ENCODE measurements around the gene ACKR4. TPM values are rescaled to one million over a fixed set of nuclear protein-coding genes. Genes with fewer than 3 reads are reported as not detected.
A peak's percentile ranks its signal among the peaks of the same experiment; 100 is the strongest.

ACKR4 gene
- 1 to 10 TPM; 1.8 to 8.9 (median 2.6) TPM for total RNA-seq

DNA sequence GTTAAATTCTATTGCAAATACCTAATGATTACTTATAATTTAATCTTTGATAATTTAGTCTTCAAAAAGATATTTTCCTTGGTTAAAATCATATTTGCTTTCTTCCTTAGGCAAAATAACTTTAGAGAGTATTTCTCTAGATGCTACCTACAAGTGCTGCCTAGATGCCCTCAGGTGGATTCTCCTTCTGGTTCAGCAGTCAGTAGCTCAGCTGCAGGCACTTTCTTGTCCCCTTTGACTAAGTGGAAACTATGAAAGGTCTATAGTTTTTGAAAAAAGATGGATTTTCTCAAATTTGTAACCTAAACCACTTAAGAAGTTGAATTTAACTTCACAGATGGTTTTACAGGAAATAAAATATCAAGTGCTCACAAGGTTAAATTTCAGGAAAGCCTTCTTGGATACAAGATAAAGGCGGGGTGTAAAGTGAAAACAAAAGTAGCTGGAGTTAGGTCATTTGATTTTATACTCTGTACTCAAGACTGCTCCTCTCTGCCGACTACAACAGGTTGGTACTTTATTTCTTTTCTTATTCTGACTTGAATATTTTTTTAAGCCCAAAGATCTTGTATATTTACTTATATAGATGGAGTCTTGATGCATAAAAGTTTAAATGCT is at the start of gene ACKR4:
Gene ACKR4, plus strand, starts transcription at position 455 of the 618 bp plus-strand sequence. CDS start 3,128 bp downstream, outside the sequence.
- Histone ChIP-seq H3K36me3 (no peaks in the 10 kb centered on the region), H3K9me3 (no peaks in the 10 kb centered on the region), H3K27me3 (no peaks in the 10 kb centered on the region), H3K27ac (no peak within 1 kb of the TSS), H3K4me1 (peaks cover 24% of the 10 kb centered on the region), H3K4me3 (peak within 1 kb of the TSS; percentile 14)
- WGBS = 20% methylated on average over 2 of the region's 2 CpGs
- TF ChIP-seq POLR2A (IDR thresholded peaks at IDR 0.05) = no peak
- TF ChIP-seq CTCF (IDR thresholded peaks at IDR 0.05) = no peak
- no peak for TF ChIP-seq POLR2AphosphoS5 (IDR thresholded peaks at IDR 0.05)
- no peak for TF ChIP-seq EP300 (IDR thresholded peaks at IDR 0.05)
- no peak for DNase-seq (ENCODE audit: low spot score in 2 of 2)

DNA sequence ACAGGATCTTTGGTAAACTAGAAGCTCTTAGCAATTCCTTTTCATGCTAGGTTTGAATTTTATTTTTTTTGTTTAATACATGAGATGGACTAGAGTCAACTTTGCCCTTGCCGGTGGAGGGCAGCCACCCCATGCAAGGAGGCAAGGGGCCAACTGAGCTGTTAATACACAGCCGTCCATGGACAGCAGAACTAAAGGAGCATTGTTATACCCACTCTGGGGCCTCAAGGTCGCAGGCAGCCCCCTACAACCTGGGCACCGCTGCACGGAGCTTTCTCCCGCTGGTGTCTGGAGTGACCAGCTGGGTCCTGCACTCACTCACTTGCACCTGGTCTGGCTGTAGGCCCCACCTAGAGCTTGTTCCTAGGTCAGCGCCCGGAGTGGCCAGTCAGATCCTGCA is 47.9 kb upstream of the ACKR4 start:
- H3K9me3 ChIP-seq = no peaks in the 10 kb centered on the region
- TF ChIP-seq POLR2AphosphoS5 (IDR thresholded peaks at IDR 0.05) = no peak
- TF ChIP-seq CTCF (IDR thresholded peaks at IDR 0.05) = no peak
- no peak for TF ChIP-seq POLR2A (IDR thresholded peaks at IDR 0.05)
- TF ChIP-seq EP300 (IDR thresholded peaks at IDR 0.05) = no peak
- H3K27me3 ChIP-seq = no peaks in the 10 kb centered on the region
- 94% methylated on average over 8 of the region's 8 CpGs for WGBS
- H3K4me1 ChIP-seq = peaks cover 22% of the 10 kb centered on the region
- H3K4me3 ChIP-seq = no peak overlapping the region
- no peak for DNase-seq (ENCODE audit: low spot score in 2 of 2)
- no peaks in the 10 kb centered on the region for H3K36me3 ChIP-seq
- H3K27ac ChIP-seq = no peak overlapping the region

DNA sequence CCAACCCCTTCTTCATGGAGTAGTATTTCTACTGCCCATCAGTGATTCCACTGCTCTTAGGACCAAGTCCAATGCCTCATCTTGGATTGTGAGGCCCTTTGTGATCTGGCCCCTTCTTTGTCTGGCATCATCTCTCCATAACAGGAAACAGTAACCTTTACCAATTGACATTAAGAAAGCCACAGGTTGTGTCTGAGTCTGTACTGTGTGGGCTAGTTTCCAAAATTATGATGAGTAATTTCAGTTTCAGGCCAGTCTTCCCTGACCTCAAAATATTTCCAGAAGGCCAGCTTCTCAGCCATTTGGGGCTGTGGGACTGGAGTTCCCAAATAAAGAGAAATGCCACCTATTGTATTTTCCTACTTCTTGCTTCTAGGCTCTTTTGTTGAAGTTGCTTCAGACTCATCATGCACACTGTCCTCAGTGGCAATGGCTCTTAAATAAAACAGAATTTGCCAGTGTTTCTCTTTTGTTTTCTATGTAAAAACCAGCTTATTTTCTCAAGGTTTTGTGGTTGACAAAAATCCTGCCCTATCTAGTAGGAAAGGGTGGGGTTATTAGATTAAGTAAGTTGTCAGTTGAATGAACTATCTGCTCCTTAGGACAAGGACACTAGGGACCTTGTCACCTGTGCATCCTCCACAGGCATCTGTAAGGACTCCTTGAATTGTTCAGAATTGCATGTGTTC is 47.0 kb upstream of the ACKR4 start:
- Histone ChIP-seq H3K27ac (no peak overlapping the region), H3K36me3 (no peaks in the 10 kb centered on the region), H3K4me1 (peaks cover 22% of the 10 kb centered on the region), H3K9me3 (no peaks in the 10 kb centered on the region), H3K4me3 (no peak overlapping the region), H3K27me3 (no peaks in the 10 kb centered on the region)
- no peak for TF ChIP-seq CTCF (IDR thresholded peaks at IDR 0.05)
- no peak for TF ChIP-seq POLR2AphosphoS5 (IDR thresholded peaks at IDR 0.05)
- TF ChIP-seq POLR2A (IDR thresholded peaks at IDR 0.05) = no peak
- TF ChIP-seq EP300 (IDR thresholded peaks at IDR 0.05) = no peak
- DNase-seq (ENCODE audit: low spot score in 2 of 2) = no peak

GRCh38 chr3:132550579-132551305 is 46.3 kb upstream of the ACKR4 start:
- WGBS = 72% methylated on average over 3 of the region's 3 CpGs
- Histone ChIP-seq H3K27ac (no peak overlapping the region), H3K4me3 (no peak overlapping the region), H3K36me3 (no peaks in the 10 kb centered on the region), H3K27me3 (no peaks in the 10 kb centered on the region), H3K9me3 (no peaks in the 10 kb centered on the region), H3K4me1 (peaks cover 19% of the 10 kb centered on the region)
- no peak for DNase-seq (ENCODE audit: low spot score in 2 of 2)
- TF ChIP-seq CTCF (IDR thresholded peaks at IDR 0.05) = no peak
- no peak for TF ChIP-seq EP300 (IDR thresholded peaks at IDR 0.05)
- TF ChIP-seq POLR2AphosphoS5 (IDR thresholded peaks at IDR 0.05) = no peak
- no peak for TF ChIP-seq POLR2A (IDR thresholded peaks at IDR 0.05)

DNA sequence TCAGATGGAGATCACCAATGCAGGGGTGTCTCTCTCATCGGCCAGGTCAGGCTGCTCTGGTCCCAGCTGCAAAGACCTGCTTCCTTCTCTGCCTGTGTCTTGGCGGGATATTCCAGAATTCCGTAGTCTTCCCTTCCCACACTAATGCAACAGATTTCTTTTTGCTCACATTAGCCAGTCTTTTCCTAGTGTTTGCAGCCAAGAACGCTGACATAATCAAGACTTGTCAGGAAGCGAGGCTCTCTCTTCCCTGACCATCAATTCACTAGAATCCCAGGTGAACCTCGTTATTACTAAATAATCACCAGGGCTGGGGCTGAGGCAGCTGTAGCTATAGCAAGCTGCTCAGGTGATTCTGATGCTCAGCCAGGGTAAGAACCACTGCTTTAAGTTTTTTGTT is 43.2 kb upstream of the ACKR4 start:
- no peak overlapping the region for H3K4me3 ChIP-seq
- H3K27ac ChIP-seq = no peak overlapping the region
- no peaks in the 10 kb centered on the region for H3K9me3 ChIP-seq
- H3K36me3 ChIP-seq = no peaks in the 10 kb centered on the region
- no peak for TF ChIP-seq POLR2AphosphoS5 (IDR thresholded peaks at IDR 0.05)
- TF ChIP-seq POLR2A (IDR thresholded peaks at IDR 0.05) = no peak
- TF ChIP-seq CTCF (IDR thresholded peaks at IDR 0.05) = no peak
- no peak for TF ChIP-seq EP300 (IDR thresholded peaks at IDR 0.05)
- WGBS = 75% methylated on average over 6 of the region's 6 CpGs
- no peak for DNase-seq (ENCODE audit: low spot score in 2 of 2)
- H3K4me1 ChIP-seq = peaks cover 24% of the 10 kb centered on the region
- H3K27me3 ChIP-seq = no peaks in the 10 kb centered on the region

All from suprapubic skin (tissue), 4 donors.